Stimulated activated CD4-positive, alpha-beta T cell treated with anti-CD3 and anti-CD28 coated beads, Interleukin-12 subunit alpha, Interleukin-12 subunit beta, amount 100 ng/mL, for 24 hours (primary cell): Measurements from ENCODE around the gene SIX1.

Experiments
- DNase-seq, 2 experiments: peaks; one replicate each; pipeline ENCODE4 v3.0.0-alpha.2; 2020; ENCODE audit warnings: low read depth in 2 of 2

The SIX1 gene

DNA sequence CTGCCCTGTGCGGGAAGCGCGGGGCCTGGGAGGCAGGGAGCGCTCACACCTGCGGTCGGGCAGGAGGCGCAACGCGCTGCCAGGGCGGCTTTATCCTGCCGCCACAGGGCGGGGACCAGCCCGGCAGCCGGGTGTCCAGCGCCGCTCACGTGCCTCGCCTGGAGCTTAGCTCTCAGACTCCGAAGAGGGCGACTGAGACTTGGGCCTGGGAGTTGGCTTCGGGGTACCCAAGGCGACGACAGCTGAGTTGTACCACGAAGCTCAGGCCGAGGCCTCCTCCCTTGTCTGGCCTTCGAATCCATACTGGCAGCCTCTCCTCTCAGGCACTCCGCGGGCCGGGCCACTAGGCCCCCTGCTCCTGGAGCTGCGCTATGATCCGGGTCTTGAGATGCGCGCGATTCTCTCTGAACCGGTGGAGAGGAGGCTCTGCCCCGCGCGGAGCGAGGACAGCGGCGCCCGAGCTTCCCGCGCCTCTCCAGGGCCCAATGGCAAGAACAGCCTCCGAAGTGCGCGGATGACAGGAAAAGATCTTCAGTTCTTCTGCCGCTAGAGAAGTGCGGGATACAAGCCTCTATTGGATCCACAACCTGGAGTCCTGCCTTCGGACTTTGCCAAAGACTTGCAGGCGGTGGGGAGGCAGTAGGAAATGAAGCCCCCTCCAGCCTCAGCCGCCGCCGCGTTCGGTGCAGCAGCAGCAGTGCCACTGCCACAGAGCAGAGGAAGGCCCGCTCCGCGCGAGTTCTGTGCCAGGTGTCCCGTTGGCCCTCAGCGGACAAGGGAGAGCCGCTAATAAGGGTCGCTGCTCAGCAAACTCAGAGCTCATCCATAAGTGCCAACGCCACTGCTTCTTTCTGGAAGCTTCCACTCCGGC lies 6.8 kb downstream of the SIX1 start:
- DNase-seq: no peak

DNA sequence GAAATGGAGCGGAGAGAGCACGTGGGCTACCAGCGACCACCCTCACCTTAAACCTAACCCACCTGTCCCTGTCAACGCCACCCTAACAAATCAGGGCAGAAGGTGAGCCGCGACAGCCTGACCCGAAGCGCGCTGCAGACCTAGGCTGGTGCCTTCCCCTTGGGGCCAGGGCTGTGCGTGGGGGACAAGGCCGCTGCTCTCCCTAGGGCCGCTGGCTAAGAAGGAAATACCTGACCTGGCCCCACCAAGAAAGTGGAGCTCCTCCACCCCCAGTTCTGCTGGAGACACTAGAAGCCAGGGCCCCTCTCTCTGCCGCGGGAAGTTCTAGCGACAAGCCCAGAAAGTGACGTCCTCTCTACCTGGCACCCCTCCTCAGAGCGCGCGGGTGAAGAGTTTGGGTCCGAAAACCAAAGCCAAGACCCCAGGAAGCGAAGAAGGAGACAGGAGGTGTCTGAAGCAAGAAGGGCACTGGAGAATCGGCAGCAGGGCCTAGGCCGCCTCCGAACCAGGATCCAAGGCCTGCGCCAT lies 7.5 kb downstream of the SIX1 start:
- DNase-seq: no peak

DNA sequence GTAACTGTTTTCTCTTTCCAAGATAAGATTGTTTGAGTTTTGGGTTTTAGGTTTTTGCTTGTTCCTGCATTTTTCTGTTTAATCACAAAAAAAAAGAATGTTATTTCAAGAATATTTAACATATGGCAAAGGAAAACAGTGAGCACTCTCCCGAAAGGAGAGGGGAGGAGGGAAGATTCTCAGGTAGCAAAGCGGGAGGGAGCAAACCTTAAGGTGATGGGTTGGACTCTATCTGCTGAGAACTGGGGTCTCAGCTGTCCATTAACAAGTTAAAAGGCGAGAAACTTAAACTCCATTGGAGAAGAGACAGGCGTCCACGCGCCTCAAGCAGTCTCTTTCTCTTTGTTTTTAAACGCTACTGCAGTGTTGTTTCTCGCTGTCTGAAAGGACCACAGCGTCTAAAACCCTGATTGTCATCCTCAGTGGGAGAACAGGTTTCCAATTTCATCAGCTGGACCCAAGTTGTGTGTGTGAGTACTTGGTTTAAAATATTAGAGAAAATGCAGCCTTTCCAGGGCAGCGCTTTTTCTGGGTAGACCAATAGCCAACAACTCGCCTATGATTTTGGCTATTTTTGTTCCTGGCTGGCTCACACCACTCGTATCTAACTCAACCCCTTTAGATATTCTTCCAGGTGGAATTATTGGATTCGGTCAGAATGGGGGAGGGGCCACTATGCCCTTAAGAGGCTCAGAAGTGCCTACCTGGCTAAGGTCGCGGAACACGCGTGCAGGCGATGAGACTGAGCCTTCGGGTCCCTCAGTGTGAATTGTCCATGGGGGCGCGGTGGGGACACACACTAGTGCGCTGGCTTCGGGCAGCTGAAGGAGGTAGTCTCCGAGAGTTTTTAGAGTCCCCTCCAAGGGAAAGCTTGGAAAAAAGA lies 8.2 kb downstream of the SIX1 start:
- DNase-seq: no peak

DNA sequence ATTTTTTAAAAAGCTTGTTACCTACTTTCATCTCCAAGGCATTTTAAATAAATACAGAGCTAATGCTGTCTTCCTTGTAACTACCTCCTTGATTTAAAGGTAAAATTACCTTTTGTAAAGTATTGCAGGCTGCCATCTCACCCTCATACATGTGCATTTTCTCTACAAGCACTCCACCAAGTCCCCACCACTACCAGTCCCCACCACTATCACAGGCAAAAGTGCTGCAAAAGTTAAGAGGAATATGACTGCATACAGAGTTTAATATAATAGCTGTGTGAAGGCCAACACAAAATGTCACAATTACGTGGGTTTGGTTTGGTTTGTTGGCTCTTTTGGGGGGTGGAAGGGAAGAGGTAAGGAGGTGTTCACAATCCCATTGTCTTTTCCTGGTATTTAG lies 9.6 kb downstream of the SIX1 start:
- DNase-seq: no peak

DNA sequence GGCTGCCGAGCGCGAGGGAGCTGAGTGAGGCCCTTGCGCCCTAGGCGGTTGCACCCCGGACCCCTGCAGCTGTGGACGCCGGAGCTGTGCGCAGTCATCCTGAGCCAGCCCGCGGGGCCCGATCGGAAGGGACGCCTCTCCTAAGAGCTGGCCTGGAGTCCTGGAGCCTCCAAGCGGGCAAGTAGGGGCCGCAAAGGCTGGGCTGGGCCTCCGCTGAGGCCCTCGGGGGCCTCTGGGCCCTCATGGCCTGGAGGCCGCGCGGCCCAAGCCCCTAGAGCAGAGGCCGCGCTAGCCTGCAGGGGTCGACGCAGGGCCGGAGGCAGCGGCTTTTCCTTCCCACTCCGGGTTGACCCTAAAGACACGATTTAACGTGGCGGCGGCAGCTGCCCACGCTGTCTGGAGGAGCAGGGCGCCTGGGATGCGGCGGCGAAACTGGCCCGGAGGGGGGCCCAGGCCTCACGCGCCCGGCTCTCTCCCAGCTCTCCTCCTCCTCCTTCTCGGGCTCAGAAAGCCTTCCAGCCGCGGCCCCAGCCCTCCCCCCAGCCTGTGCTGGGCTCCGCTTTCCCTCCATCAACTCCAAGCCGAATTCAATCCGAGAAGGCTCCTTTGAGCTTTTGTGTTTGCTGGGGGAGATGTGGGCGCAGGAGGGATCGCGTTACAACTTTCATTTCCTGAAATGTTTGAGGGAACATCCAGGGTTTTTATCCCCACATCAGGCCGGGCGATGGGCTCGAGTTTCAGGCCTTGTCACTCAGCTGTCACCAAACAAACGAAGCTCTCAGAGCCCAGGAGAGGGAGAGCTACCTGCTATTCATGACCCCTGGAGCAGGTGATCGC lies 11.6 kb downstream of the SIX1 start:
- no peak for DNase-seq

DNA sequence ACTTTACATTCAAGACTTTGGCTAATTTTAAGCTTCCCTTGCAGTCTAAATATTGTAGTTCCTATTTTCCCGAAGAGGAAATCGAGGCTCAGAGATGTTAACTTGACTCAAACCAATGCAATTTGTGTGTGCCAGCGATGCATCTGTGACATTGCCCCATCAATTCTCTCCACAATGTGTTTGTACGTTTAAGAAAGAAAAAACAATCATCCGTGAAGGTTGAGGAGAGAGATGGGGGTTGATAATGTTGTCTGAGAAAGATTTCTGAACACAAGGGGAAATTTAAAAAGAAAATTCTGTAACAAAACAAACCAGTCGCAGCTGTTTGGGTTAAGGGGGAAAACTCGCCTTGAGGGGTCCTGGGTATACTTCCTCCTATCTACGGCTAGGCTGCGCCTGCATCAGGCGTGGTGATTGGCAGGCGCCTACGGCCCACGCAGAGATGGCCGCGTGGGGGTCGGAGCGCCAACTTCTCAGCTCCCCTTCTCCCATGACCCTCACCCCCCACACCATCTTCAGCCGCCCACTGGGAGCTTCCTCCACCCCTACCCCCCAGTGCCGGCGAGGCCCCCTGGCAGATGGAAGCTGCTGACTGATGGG lies 12.3 kb downstream of the SIX1 start:
- DNase-seq: no peak

DNA sequence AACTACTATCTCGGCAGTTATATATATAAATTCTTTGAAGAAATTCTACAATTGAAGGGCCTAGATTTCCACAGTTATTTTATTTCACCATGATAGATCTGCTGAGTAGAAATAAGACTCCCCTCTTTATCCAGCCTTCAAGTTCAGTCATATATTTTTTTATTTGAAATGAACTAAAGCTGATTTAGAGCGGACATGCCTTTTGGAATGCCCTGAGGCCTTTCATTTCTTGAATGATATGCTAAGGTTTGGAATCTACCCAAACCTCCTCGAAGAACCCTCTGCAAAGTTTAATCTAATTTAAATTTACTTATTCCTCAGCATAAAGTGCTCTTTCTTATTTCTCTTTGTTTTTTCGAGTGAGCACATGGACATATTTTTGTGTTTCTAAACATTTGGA lies 15.1 kb downstream of the SIX1 start:
- DNase-seq: no peak

DNA sequence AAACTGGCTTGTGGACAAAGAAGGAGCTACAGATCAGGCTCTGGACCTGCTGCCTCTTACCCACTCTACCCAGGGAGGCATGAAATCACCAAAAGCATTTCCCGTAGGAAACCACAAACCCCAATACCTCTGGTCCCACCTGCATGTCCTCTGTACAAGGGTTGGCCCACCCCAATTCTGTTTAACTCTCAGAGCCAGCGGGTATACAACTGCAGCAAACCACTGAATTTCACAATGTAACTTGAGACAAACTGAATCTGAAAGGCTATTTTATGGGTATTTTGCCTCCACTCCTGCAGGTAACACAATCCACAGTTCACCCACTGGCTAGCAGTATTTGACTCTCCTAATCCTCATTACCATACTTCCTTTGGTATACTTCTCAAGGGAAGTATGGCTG lies 16.5 kb downstream of the SIX1 start:
- no peak for DNase-seq

DNA sequence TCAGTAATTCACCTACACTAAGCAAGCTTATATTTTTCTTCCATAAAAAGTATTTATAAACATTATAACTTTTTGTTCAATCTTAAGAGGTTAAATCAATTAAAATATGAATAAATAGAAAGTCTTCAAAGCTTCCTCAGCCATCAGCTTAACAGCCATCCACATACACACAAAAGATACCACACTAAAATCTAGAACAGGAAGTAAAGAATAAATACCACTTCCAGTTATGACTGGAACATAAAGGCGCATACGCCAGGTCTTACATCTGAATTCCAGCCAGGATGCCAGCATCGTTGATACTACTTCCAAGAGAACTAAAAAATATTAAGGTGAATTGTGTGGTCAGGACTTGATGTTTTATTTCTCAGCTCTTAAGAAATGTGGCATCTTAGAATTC lies 17.0 kb downstream of the SIX1 start:
- DNase-seq: no peak

DNA sequence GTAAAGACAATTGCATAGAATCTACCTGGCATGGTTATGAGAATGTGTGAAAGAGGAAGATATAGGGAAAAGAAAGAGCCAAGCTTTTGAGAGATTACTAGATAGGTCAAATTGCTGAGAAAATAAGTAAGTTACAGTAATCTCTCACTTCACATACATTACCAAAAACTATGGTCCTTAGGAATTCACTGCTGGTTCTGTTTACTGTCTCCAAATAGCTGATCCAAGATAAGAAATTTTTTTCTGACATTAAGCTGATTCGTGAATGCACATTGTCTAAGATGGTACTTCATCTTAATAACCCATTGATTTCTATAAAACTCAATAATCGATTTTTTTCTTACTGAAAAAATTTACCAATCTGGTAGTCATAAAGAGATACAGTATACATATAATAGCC lies 17.4 kb downstream of the SIX1 start:
- no peak for DNase-seq

DNA sequence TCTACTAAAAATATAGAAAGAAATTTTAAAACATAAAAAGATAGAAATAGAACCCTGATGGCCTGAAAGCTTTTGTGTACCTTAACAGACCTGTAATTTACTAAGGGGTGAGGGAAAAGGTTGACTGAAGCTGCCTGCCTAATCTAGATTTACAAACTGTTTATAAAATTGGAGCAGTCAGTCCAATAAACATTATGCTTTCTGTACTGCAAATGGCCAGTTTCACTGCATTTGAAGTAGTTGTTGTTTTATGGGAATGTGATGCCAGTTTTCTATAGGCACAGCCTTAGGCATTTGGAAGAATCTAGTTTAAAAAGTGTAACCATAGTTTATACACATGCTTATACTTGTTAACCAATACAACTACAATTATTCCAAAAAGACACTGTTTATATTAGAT lies 19.1 kb downstream of the SIX1 start:
- DNase-seq: no peak

DNA sequence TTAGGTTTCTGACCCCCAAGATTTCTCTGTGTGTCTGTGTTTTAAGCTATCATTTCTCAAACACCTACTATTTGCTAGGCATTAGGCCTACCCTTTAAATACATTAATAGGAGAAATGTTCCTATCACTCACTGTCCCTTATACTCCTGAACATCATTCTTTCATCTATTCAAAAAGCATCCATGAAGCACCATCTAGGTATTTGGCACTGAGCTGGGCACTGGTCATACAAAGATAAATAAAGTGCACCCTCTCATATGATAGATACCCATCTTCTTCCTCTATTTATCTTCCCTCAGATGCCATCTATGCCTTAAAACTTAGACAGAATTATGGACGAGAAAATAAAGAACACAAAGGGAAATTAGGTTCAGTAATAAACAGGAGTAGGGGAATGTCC lies 20.4 kb downstream of the SIX1 start:
- DNase-seq: no peak

DNA sequence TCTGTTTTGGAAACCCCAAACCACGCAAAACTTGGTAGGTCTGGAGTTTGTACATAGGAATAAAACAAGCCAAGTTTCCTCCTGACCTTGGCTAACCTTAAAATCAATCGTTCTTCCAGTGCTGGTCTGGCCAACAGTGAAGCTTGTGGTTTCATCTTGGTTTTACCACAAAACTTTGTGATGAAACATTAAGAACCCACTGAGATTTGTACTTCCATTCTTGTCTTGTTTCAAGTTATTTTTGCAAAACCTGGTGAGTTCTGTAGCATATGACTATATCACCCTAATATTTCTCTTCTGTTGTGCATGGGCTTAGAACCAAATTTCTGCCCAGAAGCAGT lies 26.4 kb downstream of the SIX1 start:
- no peak for DNase-seq

DNA sequence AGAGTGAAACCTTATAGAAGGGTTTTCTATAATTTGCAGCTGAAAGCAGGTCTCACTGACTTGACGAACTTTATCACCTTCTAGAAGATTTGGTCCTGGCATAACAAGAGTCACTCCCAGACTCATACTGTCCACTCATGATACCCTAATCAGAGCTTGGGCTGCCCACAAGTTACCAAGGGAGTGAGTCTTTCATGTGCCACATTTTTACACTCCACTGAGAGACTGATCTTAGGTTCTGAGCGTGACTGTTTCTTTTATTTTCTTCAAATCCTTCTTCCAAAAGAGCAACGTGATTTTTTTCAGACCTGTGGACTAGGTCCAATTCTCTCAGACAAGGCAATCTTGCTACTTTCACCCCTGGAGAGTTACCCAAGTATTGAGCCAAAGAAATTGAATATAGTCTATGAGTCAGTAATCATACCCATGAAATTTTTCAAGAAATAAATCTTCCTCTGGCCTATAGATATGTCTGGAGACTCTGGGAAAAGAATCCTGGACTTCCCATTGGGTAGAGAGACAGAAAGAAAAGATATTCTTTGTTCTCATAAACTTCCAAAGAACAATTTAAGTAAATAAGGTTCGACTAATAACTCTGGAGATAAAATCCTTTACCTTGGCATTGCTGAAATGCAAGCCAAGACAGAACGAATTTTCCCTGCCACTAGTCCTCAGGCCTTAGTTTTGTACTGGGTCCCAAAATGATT lies 26.9 kb downstream of the SIX1 start:
- DNase-seq: no peak

DNA sequence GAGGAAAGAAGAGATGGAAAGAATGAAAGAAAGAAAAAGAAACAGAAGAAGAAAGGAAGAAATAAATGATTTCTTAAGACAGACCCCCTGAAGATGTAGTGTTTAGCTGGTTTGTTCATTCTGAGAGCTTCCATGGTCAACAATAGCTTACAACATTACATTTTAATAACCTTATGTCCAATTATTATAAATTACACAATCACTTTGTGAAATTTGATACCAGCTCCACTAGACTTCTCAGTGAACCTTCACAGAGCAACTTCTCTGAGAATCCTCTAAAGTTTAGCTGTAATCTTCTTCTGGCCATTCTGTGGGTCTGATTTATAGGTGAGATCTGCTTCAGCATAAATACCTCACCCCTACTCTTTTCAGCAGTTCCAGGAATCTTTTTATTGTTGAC lies 27.9 kb downstream of the SIX1 start:
- no peak for DNase-seq

DNA sequence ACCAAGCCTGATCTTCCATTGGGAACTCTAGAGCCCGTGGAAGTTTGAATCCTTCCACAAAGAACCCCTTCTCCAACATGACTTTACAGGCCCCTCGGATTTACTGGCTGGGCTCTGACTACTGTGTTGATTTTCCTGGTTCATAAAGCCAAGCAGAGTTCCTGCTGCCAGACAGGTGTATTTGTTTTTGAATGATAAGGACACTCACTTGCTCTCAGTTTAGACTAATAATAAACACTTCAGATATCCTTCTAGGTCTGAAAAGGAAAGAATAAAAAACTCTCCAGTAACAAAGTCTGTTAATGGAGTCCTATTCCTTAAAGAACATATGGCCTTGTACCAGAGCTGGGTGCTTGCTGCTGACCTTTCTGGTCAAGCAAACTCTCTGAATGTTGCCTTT lies 31.0 kb downstream of the SIX1 start:
- no peak for DNase-seq

DNA sequence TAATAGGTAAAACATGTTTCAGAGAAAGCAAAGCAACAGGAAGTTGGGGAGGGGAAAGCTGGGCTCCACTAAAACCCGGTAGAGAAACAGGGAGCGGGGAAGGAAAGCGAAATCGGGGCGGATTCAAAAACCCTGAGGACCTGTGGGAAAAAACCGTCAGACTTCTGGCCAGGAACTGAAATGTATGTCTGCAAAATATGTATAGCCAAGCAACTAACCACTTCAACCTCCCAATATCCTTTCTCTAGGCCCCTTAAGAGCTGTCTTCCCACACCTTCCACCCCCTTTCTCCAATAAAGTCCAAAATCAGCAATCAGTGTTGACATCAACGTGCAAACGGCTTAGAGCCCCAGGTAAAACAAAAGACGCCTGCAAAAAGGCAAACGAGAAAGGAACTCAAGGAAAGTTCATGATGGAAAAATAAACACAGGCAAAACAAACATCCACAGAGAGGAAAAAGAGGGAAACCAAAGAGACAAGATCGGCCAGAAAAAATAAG lies 32.8 kb downstream of the SIX1 start:
- DNase-seq: no peak

DNA sequence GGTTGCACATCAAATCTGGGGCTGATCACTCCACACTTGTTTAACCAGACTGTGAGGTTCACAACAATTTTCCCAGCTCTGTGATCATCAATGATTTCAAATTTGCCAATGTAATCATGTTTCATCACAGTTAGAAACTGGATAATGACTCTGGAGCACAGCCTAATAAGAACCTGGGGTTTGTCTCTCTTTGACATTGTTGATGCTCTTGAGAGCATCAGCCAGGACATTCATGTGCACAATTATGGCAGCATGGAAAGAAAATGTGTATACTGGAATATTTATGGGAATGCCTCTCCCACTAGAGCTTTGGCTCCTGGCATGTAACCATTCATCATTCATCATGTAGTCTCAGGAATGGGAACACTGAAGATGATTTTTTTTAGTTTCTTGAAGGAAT lies 47.0 kb downstream of the SIX1 start:
- no peak for DNase-seq

DNA sequence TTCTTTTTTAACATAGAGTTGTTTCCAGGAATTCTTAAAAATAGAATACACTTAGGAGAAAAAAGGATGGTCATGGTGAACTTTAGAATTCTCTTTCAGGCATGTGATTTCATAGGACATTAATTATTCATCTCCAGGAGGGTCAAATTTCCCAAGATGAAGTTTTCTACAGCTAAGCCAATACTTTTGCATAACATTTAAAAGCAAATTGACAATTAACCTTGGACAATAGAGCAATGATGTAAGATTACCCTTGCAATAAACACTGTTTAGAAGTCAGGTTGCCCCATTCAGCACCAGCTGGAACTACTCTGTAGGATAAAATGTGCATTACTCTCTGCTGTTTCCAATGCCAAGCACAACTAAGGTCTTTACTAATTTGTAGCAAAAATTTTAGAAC lies 49.5 kb downstream of the SIX1 start:
- no peak for DNase-seq

DNA sequence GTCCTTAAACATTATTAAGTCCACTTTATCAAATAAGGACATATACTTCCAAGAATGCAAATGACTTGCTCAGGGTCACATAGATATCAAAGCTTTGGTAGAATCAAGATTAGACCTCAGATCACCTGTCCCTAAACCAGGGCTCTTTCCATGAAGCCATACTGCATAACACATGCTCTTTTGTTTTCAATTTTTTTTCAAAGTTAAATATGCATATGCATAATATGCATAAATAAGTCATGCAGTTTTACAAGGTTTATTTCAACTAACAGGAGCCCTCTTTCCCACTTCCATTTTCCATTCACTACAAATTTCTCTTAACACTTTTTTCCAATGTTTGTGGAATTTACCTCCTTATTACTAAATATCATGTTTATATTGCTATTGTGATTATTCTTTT lies 53.1 kb downstream of the SIX1 start:
- DNase-seq: no peak

DNA sequence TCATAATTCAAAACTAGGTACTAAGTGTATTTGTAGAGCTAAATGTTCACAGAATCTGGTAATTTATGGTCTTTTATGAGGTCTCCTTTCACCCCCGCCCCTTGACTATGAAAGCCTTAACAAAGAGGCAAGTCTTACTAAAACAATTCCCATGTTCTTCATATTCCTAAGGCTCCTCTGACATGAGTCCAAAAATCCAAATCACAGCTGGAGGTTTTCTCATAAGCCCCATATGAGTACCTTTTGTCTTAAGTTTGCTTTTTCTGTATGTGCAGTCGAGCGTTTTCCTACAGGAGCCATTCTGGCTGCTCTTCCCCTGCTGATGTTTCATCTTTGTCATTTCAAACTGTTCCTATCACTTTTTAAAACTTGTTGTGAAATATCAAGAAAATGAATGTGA lies 55.2 kb downstream of the SIX1 start:
- DNase-seq: no peak
